SK-N-SH (cell line): ENCODE data around the gene LIN28B. TPM values are rescaled to one million over a fixed set of nuclear protein-coding genes. Genes with fewer than 3 reads are reported as not detected.

ENCODE experiments used
- CTCF ChIA-PET: fragments of 300-600, 350-600 bp; formaldehyde crosslinking; extraction: SDS; loops from one replicate; lab custom pipeline; 2021; lab: Yijun Ruan, JAX
- POLR2A ChIA-PET: fragments of 350-600 bp; sonication (Branson Sonifier 250); formaldehyde crosslinking; extraction: SDS; loops from one replicate; lab custom pipeline; 2020; ENCODE audit warnings: antibody characterized with exemption, inconsistent platforms; lab: Yijun Ruan, JAX
- DNase-seq: peaks from one replicate; pipeline ENCODE4 v3.0.0; 2012
- H2AFZ ChIP-seq: fragments of 200-600 bp; sonication (generic); 2 replicates; pipeline ENCODE4 v1.8.1; 2016; ENCODE audit warnings: antibody characterized with exemption, mild to moderate bottlenecking, low read depth
- H3F3A ChIP-seq: fragments of 200-600 bp; sonication (generic); replicated peaks from 2 replicates; pipeline ENCODE3; 2016; ENCODE audit warnings: antibody characterized with exemption, mild to moderate bottlenecking; ENCODE audit not compliant: insufficient read depth
- H3K27ac ChIP-seq, 2 experiments: fragments of 200-500 bp in 1 of 2; fragments of 200-600 bp in 1 of 2; sonication (Bioruptor generic) in 1 of 2; sonication (generic), shearing (Covaris generic) in 1 of 2; 2 replicates each; pipeline versions ENCODE4 v1.5.1 to v1.6.1; 2014 to 2016; ENCODE audit warnings: low read depth in 2 of 2, inconsistent platforms in 1 of 2, low read length in 1 of 2, mild to moderate bottlenecking in 1 of 2, mixed read lengths in 1 of 2
- H3K27me3 ChIP-seq: fragments of 200-600 bp; sonication (generic), shearing (Covaris generic); 2 replicates; pipeline ENCODE4 v1.6.1; 2016; ENCODE audit warnings: mixed run types; ENCODE audit not compliant: insufficient read depth
- H3K36me3 ChIP-seq, 2 experiments: fragments of 200-500 bp in 1 of 2; fragments of 200-600 bp in 1 of 2; sonication (Bioruptor generic) in 1 of 2; sonication (generic) in 1 of 2; replicated peaks in 1 of 2; 2 replicates each; pipeline versions ENCODE3 to v1.5.1; 2014 to 2016; ENCODE audit warnings: low read length in 1 of 2, mild to moderate bottlenecking in 1 of 2; ENCODE audit not compliant: insufficient read depth in 2 of 2, control insufficient read depth in 1 of 2
- H3K4me1 ChIP-seq, 2 experiments: fragments of 200-500 bp in 1 of 2; fragments of 200-600 bp in 1 of 2; sonication (Bioruptor generic) in 1 of 2; sonication (generic), shearing (Covaris generic) in 1 of 2; 2 replicates each; pipeline versions ENCODE4 v1.5.1 to v1.6.1; 2014 to 2016; ENCODE audit warnings: low read depth in 1 of 2, low read length in 1 of 2, mixed run types in 1 of 2; ENCODE audit not compliant: insufficient read depth in 2 of 2, control insufficient read depth in 1 of 2
- H3K4me2 ChIP-seq: fragments of 200-600 bp; sonication (generic), shearing (Covaris generic); 2 replicates; pipeline ENCODE4 v1.6.1; 2017; ENCODE audit warnings: mixed run types
- H3K4me3 ChIP-seq, 2 experiments: fragments of 200-500 bp in 1 of 2; fragments of 200-600 bp in 1 of 2; sonication (Bioruptor generic) in 1 of 2; sonication (generic), shearing (Covaris generic) in 1 of 2; 2 replicates each; pipeline versions ENCODE4 v1.5.1 to v1.8.1; 2014 to 2016; ENCODE audit warnings: low read depth in 2 of 2, inconsistent platforms in 1 of 2, low read length in 1 of 2, mild to moderate bottlenecking in 1 of 2, mixed read lengths in 1 of 2, moderate library complexity in 1 of 2
- H3K79me2 ChIP-seq: fragments of 200-600 bp; sonication (generic); 2 replicates; pipeline ENCODE4 v1.8.1; 2017; ENCODE audit warnings: mild to moderate bottlenecking; ENCODE audit not compliant: insufficient read depth
- H3K9ac ChIP-seq: fragments of 200-600 bp; sonication (generic); 2 replicates; pipeline ENCODE4 v1.6.1; 2017; ENCODE audit warnings: mixed run types
- H3K9me2 ChIP-seq: fragments of 200-600 bp; sonication (generic); 2 replicates; pipeline ENCODE4 v1.6.1; 2017; ENCODE audit warnings: mixed run types
- H3K9me3 ChIP-seq: fragments of 200-600 bp; sonication (generic); 2 replicates; pipeline ENCODE4 v1.6.1; 2017; ENCODE audit warnings: mixed run types, mild to moderate bottlenecking, moderate library complexity
- H4K20me1 ChIP-seq: fragments of 200-600 bp; sonication (generic); 2 replicates; pipeline ENCODE4 v1.6.1; 2017; ENCODE audit warnings: mild to moderate bottlenecking, mixed run types; ENCODE audit not compliant: insufficient read depth
- CHD2 ChIP-seq: fragments of 150-350 bp; IDR thresholded peaks from 2 replicates; pipeline ENCODE4 v1.6.1; 2018; ENCODE audit warnings: low read length; ENCODE audit not compliant: partially characterized antibody
- FOXJ3 ChIP-seq: sonication (generic); formaldehyde crosslinking; IDR thresholded peaks from 2 replicates; pipeline ENCODE4 v1.5.1; 2020; ENCODE audit warnings: mild to moderate bottlenecking, missing genetic modification reagents
- FOXM1 ChIP-seq: IDR thresholded peaks from 2 replicates; pipeline ENCODE4 v1.4.0; 2012; ENCODE audit warnings: low read depth, mild to moderate bottlenecking
- GABPA ChIP-seq: IDR thresholded peaks from 2 replicates; pipeline ENCODE4 v1.4.0; 2012; ENCODE audit warnings: low read depth, mild to moderate bottlenecking
- GATA2 ChIP-seq: sonication (generic); formaldehyde crosslinking; IDR thresholded peaks from 2 replicates; pipeline ENCODE4 v1.5.0; 2020; ENCODE audit warnings: mild to moderate bottlenecking, missing genetic modification reagents
- JUND ChIP-seq: IDR thresholded peaks from 2 replicates; pipeline ENCODE4 v1.4.0; 2012
- MAX ChIP-seq: IDR thresholded peaks from 2 replicates; pipeline ENCODE4 v1.4.0; 2012; ENCODE audit warnings: low read depth
- MEF2A ChIP-seq: IDR thresholded peaks from 2 replicates; pipeline ENCODE4 v1.4.0; 2012; ENCODE audit warnings: low read depth, borderline replicate concordance
- NFIC ChIP-seq: IDR thresholded peaks from 2 replicates; pipeline ENCODE4 v1.4.0; 2012; ENCODE audit warnings: borderline replicate concordance
- POLR2AphosphoS5 ChIP-seq: IDR thresholded peaks from 2 replicates; pipeline ENCODE4 v1.6.1; 2012; ENCODE audit warnings: low read depth, low read length
- RXRA ChIP-seq: IDR thresholded peaks from 2 replicates; pipeline ENCODE4 v1.4.0; 2012; ENCODE audit warnings: low read depth, mild to moderate bottlenecking, borderline replicate concordance
- SMC3 ChIP-seq: IDR thresholded peaks from 2 replicates; pipeline ENCODE4 v1.6.1; 2012; ENCODE audit warnings: low read depth, low read length, improper control_type of control experiment
- TAF1 ChIP-seq: IDR thresholded peaks from 2 replicates; pipeline ENCODE4 v1.6.1; 2012; ENCODE audit warnings: low read depth, mild to moderate bottlenecking, low read length, moderate library complexity, borderline replicate concordance
- TCF12 ChIP-seq: IDR thresholded peaks from 2 replicates; pipeline ENCODE4 v1.4.0; 2012
- TEAD4 ChIP-seq: IDR thresholded peaks from 2 replicates; pipeline ENCODE4 v1.4.0; 2012; ENCODE audit warnings: mild to moderate bottlenecking, borderline replicate concordance; ENCODE audit not compliant: insufficient read depth
- USF1 ChIP-seq: IDR thresholded peaks from 2 replicates; pipeline ENCODE4 v1.4.0; 2012; ENCODE audit warnings: low read depth, borderline replicate concordance
- YY1 ChIP-seq: IDR thresholded peaks from 2 replicates; pipeline ENCODE4 v1.4.0; 2012; ENCODE audit warnings: low read depth, mild to moderate bottlenecking
- ZBTB33 ChIP-seq: IDR thresholded peaks from 2 replicates; pipeline ENCODE4 v1.4.0; 2012; ENCODE audit warnings: low read depth, borderline replicate concordance
- WGBS: methylation state at CpG from one replicate; pipeline ENCODE4 v1.1.6; 2017; ENCODE audit warnings: low lambda C conversion rate; 5-methylcytosine and 5-hydroxymethylcytosine counted together
- polyA plus RNA-seq, 3 experiments: library from polyadenylated mRNA; depleted of rRNA; stranded (reverse); fragments of >200 nt; gene quantifications; 2 replicates each; pipeline ENCODE4 v1.2.3, GENCODE V29; 2012

Gene LIN28B
- polyA plus RNA-seq, 1 of the 3 experiments (the other 2 are of a cell fraction) = 0.67 TPM

- H3F3A ChIP-seq = no peaks in the 10 kb centered on the region
- no peak overlapping the region for H3K4me2 ChIP-seq
- no peaks in the 10 kb centered on the region for H3K79me2 ChIP-seq
- no peaks in the 10 kb centered on the region for H3K9me2 ChIP-seq
- H3K9me3 ChIP-seq = no peaks in the 10 kb centered on the region
- no peaks in the 10 kb centered on the region for H3K36me3 ChIP-seq
- H3K27ac ChIP-seq = no peak overlapping the region
- CTCF ChIA-PET = no interaction called here
- POLR2A ChIA-PET = no interaction called here
- TF ChIP-seq ZBTB33 (no peak), RXRA (no peak), JUND (no peak), POLR2AphosphoS5 (no peak), CHD2 (no peak), MEF2A (no peak), TEAD4 (no peak), TCF12 (no peak)
- H3K4me1 ChIP-seq = no peaks in the 10 kb centered on the region
- no peak for DNase-seq
- H4K20me1 ChIP-seq = no peaks in the 10 kb centered on the region
- H2AFZ ChIP-seq = no peak overlapping the region
- no peak overlapping the region for H3K9ac ChIP-seq
- 44% methylated on average over 3 of the region's 3 CpGs for WGBS
- H3K27me3 ChIP-seq = no peaks in the 10 kb centered on the region
- H3K4me3 ChIP-seq = no peak overlapping the region
These were observed 28.8 kb upstream of the LIN28B start for GRCh38 chr6:104928141-104928540.

GRCh38 chr6:104929353-104929752, 27.6 kb upstream of the LIN28B start:
- no peak for DNase-seq
- Histone ChIP-seq H3K36me3 (no peaks in the 10 kb centered on the region), H3K79me2 (no peaks in the 10 kb centered on the region), H3K9me2 (no peaks in the 10 kb centered on the region), H3K4me3 (no peak overlapping the region), H3K9ac (no peak overlapping the region), H2AFZ (no peak overlapping the region), H3K27me3 (no peaks in the 10 kb centered on the region), H3K27ac (no peak overlapping the region), H3F3A (no peaks in the 10 kb centered on the region), H4K20me1 (no peaks in the 10 kb centered on the region), H3K4me1 (no peaks in the 10 kb centered on the region), H3K4me2 (no peak overlapping the region)
- CTCF ChIA-PET = no interaction called here
- WGBS = 64% methylated on average over 5 of the region's 5 CpGs
- POLR2A ChIA-PET = no interaction called here
- TF ChIP-seq MEF2A = no peak
- TF ChIP-seq SMC3 = no peak
- TF ChIP-seq ZBTB33 = no peak
- TF ChIP-seq FOXJ3 (CRISPR knock-in tag) = no peak
- TF ChIP-seq TEAD4 = no peak
- no peak for TF ChIP-seq USF1
- TF ChIP-seq GATA2 (CRISPR knock-in tag) = no peak
- TF ChIP-seq TCF12 = no peak
- TF ChIP-seq MAX = no peak
- no peak for TF ChIP-seq YY1
- no peak for TF ChIP-seq FOXM1
- no peak for TF ChIP-seq TAF1
- no peak for TF ChIP-seq GABPA
- TF ChIP-seq NFIC = no peak
- TF ChIP-seq, all 33 proteins: peak for 0
- no peaks in the 10 kb centered on the region for H3K9me3 ChIP-seq
